OCI-M2 (cell line): Measurements from ENCODE around the gene CLEC18A.
"Not testable (repeated sequence)": the region's sequence is repeated elsewhere in the genome, so short reads cannot be mapped to it uniquely, and the experiment has no call there.

ENCODE experiments used
- DNase-seq: peaks from one replicate; lab custom pipeline; 2025; ENCODE audit not compliant: unreplicated experiment; lab: John Stamatoyannopoulos, UW

The CLEC18A gene

GRCh38 chr16:69950411-69950810 is 723 bp upstream of the CLEC18A start:
- not testable (repeated sequence) for DNase-seq

- DNase-seq = not testable (repeated sequence)
Measured at GRCh38 chr16:69951672-69952031, 518 bp downstream of the CLEC18A start.

- DNase-seq = not testable (repeated sequence)
Measured at GRCh38 chr16:69952116-69952515, 982 bp downstream of the CLEC18A start.

GRCh38 chr16:69952572-69953355 is 1.6 kb downstream of the CLEC18A start:
- not testable (repeated sequence) for DNase-seq

- DNase-seq = not testable (repeated sequence)
Measured at GRCh38 chr16:69954241-69954640, 3.1 kb downstream of the CLEC18A start.

- DNase-seq = not testable (repeated sequence)
Measured at GRCh38 chr16:69963312-69963711, 12.2 kb downstream of the CLEC18A start.

GRCh38 chr16:69964960-69965660 is 14.0 kb downstream of the CLEC18A start:
- DNase-seq = not testable (repeated sequence)

GRCh38 chr16:69965661-69966054 is 14.5 kb downstream of the CLEC18A start:
- DNase-seq = not testable (repeated sequence)

GRCh38 chr16:69967688-69968087 is 16.6 kb downstream of the CLEC18A start:
- not testable (repeated sequence) for DNase-seq

GRCh38 chr16:69968125-69968524 is 17.0 kb downstream of the CLEC18A start:
- DNase-seq = not testable (repeated sequence)

- not testable (repeated sequence) for DNase-seq
Measured at GRCh38 chr16:69969657-69970056, 18.5 kb downstream of the CLEC18A start.

GRCh38 chr16:69972120-69972519 is 21.0 kb downstream of the CLEC18A start:
- not testable (repeated sequence) for DNase-seq

GRCh38 chr16:69972935-69973334 is 21.8 kb downstream of the CLEC18A start:
- DNase-seq = not testable (repeated sequence)

GRCh38 chr16:69985196-69985595 is 34.1 kb downstream of the CLEC18A start:
- not testable (repeated sequence) for DNase-seq

GRCh38 chr16:69997956-69998355 is 46.8 kb downstream of the CLEC18A start:
- DNase-seq = not testable (repeated sequence)

- not testable (repeated sequence) for DNase-seq
Measured at GRCh38 chr16:69999801-70000200, 48.7 kb downstream of the CLEC18A start.

GRCh38 chr16:70003511-70003910 is 52.4 kb downstream of the CLEC18A start:
- not testable (repeated sequence) for DNase-seq

GRCh38 chr16:70008604-70009003 is 57.5 kb downstream of the CLEC18A start:
- DNase-seq = not testable (repeated sequence)

GRCh38 chr16:70010615-70011014 is 59.5 kb downstream of the CLEC18A start:
- DNase-seq = not testable (repeated sequence)

- DNase-seq = not testable (repeated sequence)
Measured at GRCh38 chr16:70011120-70011519, 60.0 kb downstream of the CLEC18A start.

- DNase-seq = not testable (repeated sequence)
Measured at GRCh38 chr16:70012354-70012753, 61.2 kb downstream of the CLEC18A start.

GRCh38 chr16:70012951-70013350 is 61.8 kb downstream of the CLEC18A start:
- DNase-seq = not testable (repeated sequence)
